ENCODE measurements around the gene FCGR3A.

Gene FCGR3A

DNA sequence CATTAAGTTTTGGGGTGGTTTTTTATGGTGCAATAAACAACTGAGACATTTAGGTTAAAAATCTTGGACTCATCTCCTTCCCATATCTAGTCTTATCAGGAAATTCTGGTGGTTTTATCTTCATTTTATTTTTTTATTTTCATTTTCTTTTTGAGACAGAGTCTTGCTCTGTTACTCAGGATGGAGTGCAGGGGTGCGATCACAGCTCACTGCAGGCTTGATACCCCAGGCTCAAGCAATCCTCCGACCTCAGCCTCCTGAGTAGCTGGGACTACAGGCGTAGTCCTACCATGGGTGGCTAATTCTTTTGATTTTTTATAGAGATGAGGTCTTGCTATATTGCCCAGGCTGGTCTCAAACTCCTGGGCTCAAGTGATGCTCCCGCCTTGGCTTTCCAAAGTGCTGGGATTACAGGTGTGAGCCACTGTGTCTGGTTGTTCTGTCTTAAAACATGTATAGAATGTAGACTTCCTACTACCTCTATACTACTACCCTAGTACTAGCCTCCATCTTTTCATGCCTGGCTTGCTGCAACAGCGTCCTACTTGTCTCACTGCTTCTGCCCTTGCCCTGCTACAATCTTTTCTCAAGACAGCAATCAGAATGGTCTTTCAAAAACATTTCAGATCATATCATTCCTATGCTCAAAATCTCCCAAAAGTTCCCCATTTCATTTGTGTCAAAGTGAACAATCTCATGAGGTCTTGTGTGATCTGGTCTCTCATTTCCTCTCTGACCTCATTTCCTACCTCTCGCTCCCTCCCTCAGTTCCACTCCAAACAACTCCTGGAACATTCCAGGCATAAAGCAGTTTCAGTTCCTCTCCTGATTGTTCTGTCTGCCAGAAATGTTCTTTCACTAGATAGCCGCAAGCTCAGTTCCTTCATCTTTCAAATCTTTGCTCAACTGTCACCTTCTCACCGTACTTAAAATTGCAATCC, 50.2 kb downstream of the FCGR3A start:
- no peak for DNase-seq (ENCODE audit: low spot score)

DNA sequence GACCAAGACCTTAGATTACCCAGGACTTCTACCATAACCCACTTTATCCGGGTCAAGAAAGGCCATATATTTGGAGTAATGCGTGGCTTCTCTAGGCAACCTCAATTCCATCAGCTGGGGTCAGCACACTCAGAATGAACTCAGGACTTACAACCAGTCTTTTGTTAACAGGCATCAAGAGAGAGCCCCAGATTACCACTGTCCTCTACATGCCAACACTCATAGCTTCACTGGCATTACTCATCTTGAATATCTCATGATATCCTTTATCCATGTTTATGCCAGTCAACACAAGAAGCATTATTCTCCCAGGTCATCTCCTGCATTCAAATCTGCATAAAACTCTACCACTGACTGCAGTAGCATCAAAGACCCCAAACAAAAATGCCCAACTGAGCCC, 51.0 kb downstream of the FCGR3A start:
- DNase-seq (ENCODE audit: low spot score), result no peak

DNA sequence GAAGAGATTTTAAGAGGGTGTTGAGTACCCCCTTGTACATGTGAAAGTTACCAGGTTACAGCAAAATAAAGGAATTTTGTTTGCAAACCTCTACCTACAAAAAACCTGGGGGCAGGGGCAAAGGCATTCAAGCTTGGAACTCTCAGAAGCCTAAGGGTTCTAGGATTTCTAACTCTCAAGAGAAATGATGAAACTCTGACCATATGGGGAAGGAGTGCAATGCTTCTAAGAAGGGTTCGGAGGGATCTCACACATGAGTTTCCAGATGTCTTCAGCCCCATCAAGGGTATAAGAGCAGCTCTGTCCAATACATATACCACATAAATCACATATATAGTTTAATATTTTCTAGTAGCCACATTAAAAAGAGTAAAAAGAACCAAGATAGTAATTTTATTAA, 51.7 kb downstream of the FCGR3A start:
- no peak for DNase-seq (ENCODE audit: low spot score)

DNA sequence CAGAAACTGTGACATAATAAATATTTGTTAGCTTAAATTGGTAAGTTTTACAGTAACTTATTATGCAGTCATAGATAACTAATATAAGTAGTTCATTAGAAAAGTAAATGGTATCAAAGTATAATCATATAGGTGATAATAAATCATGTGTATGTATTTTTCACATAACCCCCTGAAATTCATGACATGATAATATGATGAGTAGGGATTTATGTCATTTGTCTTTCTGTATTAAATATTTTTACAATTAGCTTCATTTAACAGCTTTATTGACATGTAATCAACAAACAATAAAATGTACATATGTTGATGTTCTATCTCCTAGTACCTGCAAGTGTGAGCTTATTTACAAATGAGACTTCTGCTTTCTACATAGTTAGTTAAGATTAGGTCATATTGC, 54.1 kb downstream of the FCGR3A start:
- no peak for DNase-seq (ENCODE audit: low spot score)

DNA sequence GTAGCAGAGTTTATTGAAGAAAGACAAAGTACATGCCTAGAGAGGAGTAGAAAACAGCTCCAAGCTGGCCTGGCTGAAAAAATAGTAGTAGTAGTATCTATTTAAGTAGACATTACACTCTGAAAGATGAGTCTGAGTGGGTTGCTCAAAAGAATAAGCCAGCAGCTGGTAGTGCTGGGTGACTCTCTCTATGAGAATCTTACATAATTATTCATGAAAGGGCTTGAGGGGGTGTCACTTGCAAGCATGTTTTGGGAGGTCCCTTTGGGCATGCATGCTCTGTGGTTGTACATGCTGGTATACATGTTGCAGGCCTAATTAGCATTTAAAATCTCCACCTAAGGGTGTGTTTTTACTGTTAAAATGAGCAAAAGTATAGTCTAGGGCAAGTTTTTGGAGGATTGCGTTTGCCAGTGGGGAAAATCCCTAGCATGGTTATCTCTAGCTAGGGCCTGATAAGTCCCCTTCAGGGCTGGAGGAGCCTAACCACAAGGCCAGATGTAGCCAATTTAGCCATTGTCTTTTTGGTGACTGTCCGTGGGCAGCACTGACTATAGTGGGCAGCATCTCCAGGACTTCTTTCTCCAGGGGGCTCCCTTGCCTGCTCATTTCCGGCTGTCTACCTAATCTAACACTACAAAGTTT, 55.4 kb downstream of the FCGR3A start:
- DNase-seq (ENCODE audit: low spot score), result no peak

DNA sequence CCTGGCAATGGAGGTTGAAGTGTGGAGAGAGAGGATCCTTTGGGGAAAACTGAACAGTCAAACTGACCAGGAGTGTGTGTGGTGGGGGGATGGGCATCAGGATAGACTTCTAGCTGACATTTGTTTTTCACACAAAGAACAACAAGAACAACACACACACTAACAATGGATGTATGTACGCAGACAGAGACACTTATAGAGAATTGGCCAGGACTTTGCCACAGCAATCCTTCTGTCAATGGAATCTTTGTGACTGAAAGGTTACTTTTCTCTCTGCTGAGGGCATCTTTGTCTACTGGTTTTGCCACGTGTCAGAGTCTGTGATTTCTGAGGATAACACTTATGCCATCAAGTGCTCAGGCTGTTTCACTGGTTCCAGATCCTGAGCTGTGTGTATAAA, 56.8 kb downstream of the FCGR3A start:
- DNase-seq (ENCODE audit: low spot score), result no peak
